ENCODE data around the gene DNAJC7. TPM values are rescaled to one million over a fixed set of nuclear protein-coding genes. Genes with fewer than 3 reads are reported as not detected.

DNAJC7 gene
- total RNA-seq, 1 donor from 2014 or later: 92.5 TPM

DNA sequence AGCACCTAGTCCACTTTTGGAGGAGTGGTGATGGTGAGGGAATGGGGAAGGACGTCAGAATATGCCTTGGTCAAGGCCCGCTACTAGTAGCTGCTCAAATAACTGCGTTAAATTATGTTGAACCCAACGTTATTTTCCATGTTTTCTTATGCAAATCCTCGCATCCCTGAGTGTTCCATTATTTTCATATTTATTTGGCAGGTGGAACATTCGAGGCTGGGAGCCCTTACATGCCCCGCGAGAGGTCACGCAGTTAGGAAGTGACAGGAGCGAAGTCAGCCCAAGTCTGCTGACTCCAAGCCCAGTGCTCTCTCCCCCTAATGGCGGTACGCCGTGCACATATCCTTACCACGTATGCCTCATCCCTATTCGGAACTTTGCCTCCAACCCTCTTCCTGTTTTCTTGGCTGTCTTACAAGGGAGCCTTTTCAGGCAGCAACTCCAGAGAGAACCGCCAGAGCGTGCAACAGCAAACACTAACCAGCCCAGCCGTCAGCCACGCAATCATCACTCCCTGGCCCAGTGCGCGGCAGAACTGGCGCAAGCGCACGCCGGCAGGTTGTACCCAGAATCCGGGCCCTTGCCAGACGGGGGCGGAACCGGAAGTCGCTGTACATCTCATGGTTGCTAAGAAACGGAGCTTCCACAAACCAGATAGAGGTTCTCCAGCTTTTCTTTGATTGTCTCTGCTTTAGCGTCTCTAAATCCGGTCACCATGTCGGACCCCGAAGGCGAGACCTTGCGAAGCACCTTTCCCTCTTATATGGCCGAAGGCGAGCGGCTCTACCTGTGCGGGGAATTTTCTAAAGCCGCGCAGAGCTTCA, 87.0 kb downstream of the DNAJC7 start, which contains the start of gene ODAD4:
ODAD4 (plus strand) TSS at position 609 of the 824 bp plus-strand sequence; CDS start at position 716, 107 bp downstream.
- H3K9me3 ChIP-seq (ENCODE audit: low read depth): no peaks in the 10 kb centered on the region
- Mint-ChIP-seq H3K9me3 (no peaks in the 10 kb centered on the region), H3K36me3 (peaks cover 3% of the 10 kb centered on the region), H3K27ac (peak within 1 kb of the TSS; percentile 94), H3K27me3 (ENCODE audit: insufficient read depth, low read depth) (peaks cover 6% of the 10 kb centered on the region), H3K4me1 (peaks cover 21% of the 10 kb centered on the region), H3K4me3 (peak within 1 kb of the TSS; percentile 98)
- H2AFZ ChIP-seq (replicated peaks): peak within 1 kb of the TSS; percentile 84
- no peaks in the 10 kb centered on the region for H3K27me3 ChIP-seq
- H4K20me1 ChIP-seq (ENCODE audit: low read depth): no peaks in the 10 kb centered on the region
- peaks cover 16% of the 10 kb centered on the region for H3K79me2 ChIP-seq (ENCODE audit: low read depth)
- DNase-seq (ENCODE audit: low spot score): peak; percentile 97
- H3F3A ChIP-seq (ENCODE audit: low read depth): peaks cover 8% of the 10 kb centered on the region
- H3K4me1 ChIP-seq: peaks cover 9% of the 10 kb centered on the region
- H3K9ac ChIP-seq: peak within 1 kb of the TSS; percentile 52
- TF ChIP-seq EZH2phosphoT487 (IDR thresholded peaks at IDR 0.05): no peak
- no peak for TF ChIP-seq EZH2 (IDR thresholded peaks at IDR 0.05)
- TF ChIP-seq, protein P1, sequence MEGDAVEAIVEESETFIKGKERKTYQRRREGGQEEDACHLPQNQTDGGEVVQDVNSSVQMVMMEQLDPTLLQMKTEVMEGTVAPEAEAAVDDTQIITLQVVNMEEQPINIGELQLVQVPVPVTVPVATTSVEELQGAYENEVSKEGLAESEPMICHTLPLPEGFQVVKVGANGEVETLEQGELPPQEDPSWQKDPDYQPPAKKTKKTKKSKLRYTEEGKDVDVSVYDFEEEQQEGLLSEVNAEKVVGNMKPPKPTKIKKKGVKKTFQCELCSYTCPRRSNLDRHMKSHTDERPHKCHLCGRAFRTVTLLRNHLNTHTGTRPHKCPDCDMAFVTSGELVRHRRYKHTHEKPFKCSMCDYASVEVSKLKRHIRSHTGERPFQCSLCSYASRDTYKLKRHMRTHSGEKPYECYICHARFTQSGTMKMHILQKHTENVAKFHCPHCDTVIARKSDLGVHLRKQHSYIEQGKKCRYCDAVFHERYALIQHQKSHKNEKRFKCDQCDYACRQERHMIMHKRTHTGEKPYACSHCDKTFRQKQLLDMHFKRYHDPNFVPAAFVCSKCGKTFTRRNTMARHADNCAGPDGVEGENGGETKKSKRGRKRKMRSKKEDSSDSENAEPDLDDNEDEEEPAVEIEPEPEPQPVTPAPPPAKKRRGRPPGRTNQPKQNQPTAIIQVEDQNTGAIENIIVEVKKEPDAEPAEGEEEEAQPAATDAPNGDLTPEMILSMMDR (IDR thresholded peaks at IDR 0.05): peak; percentile 47
- H3K4me2 ChIP-seq: peak within 1 kb of the TSS; percentile 86
- H3K27ac ChIP-seq: peak within 1 kb of the TSS; percentile 15
- H3K36me3 ChIP-seq: no peaks in the 10 kb centered on the region
- H3K4me3 ChIP-seq: peak within 1 kb of the TSS; percentile 71

GRCh38 chr17:41928693-41929251, 88.5 kb downstream of the DNAJC7 start:
- no peaks in the 10 kb centered on the region for H3K36me3 Mint-ChIP-seq
- peaks cover 16% of the 10 kb centered on the region for H3K79me2 ChIP-seq (ENCODE audit: low read depth)
- no peaks in the 10 kb centered on the region for H3K36me3 ChIP-seq
- H3K27ac Mint-ChIP-seq: no peak overlapping the region
- H4K20me1 ChIP-seq (ENCODE audit: low read depth): no peaks in the 10 kb centered on the region
- peaks cover 21% of the 10 kb centered on the region for H3K4me1 Mint-ChIP-seq
- peaks cover 8% of the 10 kb centered on the region for H3F3A ChIP-seq (ENCODE audit: low read depth)
- DNase-seq (ENCODE audit: low spot score): no peak
- H3K9ac ChIP-seq: no peak overlapping the region
- H3K4me1 ChIP-seq: peaks cover 9% of the 10 kb centered on the region
- no peaks in the 10 kb centered on the region for H3K27me3 ChIP-seq
- peaks cover 6% of the 10 kb centered on the region for H3K27me3 Mint-ChIP-seq (ENCODE audit: insufficient read depth, low read depth)
- TF ChIP-seq, protein P1 (IDR thresholded peaks at IDR 0.05): no peak
- no peak for TF ChIP-seq EZH2phosphoT487 (IDR thresholded peaks at IDR 0.05)
- TF ChIP-seq EZH2 (IDR thresholded peaks at IDR 0.05): no peak
- no peaks in the 10 kb centered on the region for H3K9me3 Mint-ChIP-seq
- peak overlapping the region; percentile 98 for H3K4me3 Mint-ChIP-seq
- no peaks in the 10 kb centered on the region for H3K9me3 ChIP-seq (ENCODE audit: low read depth)
- peak overlapping the region; percentile 71 for H3K4me3 ChIP-seq
- no peak overlapping the region for H2AFZ ChIP-seq (replicated peaks)
- H3K4me2 ChIP-seq: peak overlapping the region; percentile 86
- no peak overlapping the region for H3K27ac ChIP-seq

Other genes with a start within 250 kb of the DNAJC7 start
- 28.5 and 91.8 TPM in 2 replicates for gene JUP, start 230.7 kb downstream of the DNAJC7 start, total RNA-seq (ENCODE audit: low replicate concordance)
- 18.7 and 48.5 TPM in 2 replicates for gene P3H4, start 205.5 kb downstream of the DNAJC7 start, total RNA-seq (ENCODE audit: low replicate concordance)
- 108 and 231 TPM in 2 replicates for gene FKBP10, start 204.4 kb downstream of the DNAJC7 start, total RNA-seq (ENCODE audit: low replicate concordance)
- 99.5 and 106 TPM in 2 replicates for gene NT5C3B, start 181.2 kb downstream of the DNAJC7 start, total RNA-seq (ENCODE audit: low replicate concordance)
- gene KLHL10, start 179.6 kb downstream of the DNAJC7 start, total RNA-seq (ENCODE audit: low replicate concordance): 0.65 TPM in 1 of 2 replicates, not detected in the other
- gene KLHL11, start 152.0 kb downstream of the DNAJC7 start, total RNA-seq (ENCODE audit: low replicate concordance): 28.5 and 33.3 TPM in 2 replicates
- 221 and 273 TPM in 2 replicates for gene ACLY, start 98.5 kb downstream of the DNAJC7 start, total RNA-seq (ENCODE audit: low replicate concordance)
- gene ODAD4, start 86.8 kb downstream of the DNAJC7 start, total RNA-seq (ENCODE audit: low replicate concordance): 4.1 and 4.6 TPM in 2 replicates
- gene CNP, start 50.6 kb downstream of the DNAJC7 start, total RNA-seq (ENCODE audit: low replicate concordance): 38.6 and 70.3 TPM in 2 replicates
- gene NKIRAS2, start 2.7 kb upstream of the DNAJC7 start, total RNA-seq (ENCODE audit: low replicate concordance): 23.7 and 50.1 TPM in 2 replicates
- 2.2 and 5.5 TPM in 2 replicates for gene C17orf113, start 33.2 kb upstream of the DNAJC7 start, total RNA-seq (ENCODE audit: low replicate concordance)
- gene ZNF385C, start 81.0 kb upstream of the DNAJC7 start, total RNA-seq (ENCODE audit: low replicate concordance): 5.0 and 7.5 TPM in 2 replicates
- 0.12 TPM in 1 of 2 replicates, not detected in the other for gene DHX58, start 95.3 kb upstream of the DNAJC7 start, total RNA-seq (ENCODE audit: low replicate concordance)
- gene KAT2A, start 103.9 kb upstream of the DNAJC7 start, total RNA-seq (ENCODE audit: low replicate concordance): 18.4 and 34.2 TPM in 2 replicates
- gene HSPB9, start 105.4 kb upstream of the DNAJC7 start, total RNA-seq (ENCODE audit: low replicate concordance): 0.12 and 0.65 TPM in 2 replicates
- 33.5 and 48.9 TPM in 2 replicates for gene RAB5C, start 137.6 kb upstream of the DNAJC7 start, total RNA-seq (ENCODE audit: low replicate concordance)
- gene KCNH4, start 163.7 kb upstream of the DNAJC7 start, total RNA-seq (ENCODE audit: low replicate concordance): not detected in 2 replicates
- gene HCRT, start 168.0 kb upstream of the DNAJC7 start, total RNA-seq (ENCODE audit: low replicate concordance): not detected in 2 replicates
- 6.8 and 7.7 TPM in 2 replicates for gene GHDC, start 177.1 kb upstream of the DNAJC7 start, total RNA-seq (ENCODE audit: low replicate concordance)

Measured in neural progenitor cell (in vitro differentiated cells).